Ovary (tissue), 9 donors: ENCODE measurements around the gene PLXNA4. TPM values are rescaled to one million over a fixed set of nuclear protein-coding genes. Genes with fewer than 3 reads are reported as not detected.

Experiments used
- DNase-seq, 5 donors: peaks; one replicate each; pipeline ENCODE4 v3.0.0-alpha.2; 2019 to 2020
- H3K27ac ChIP-seq, 2 donors: fragments of 200-600 bp; one replicate each; pipeline versions ENCODE4 v1.5.1 to v1.8.0; 2019 to 2022
- H3K27me3 ChIP-seq: fragments of 200-600 bp; one replicate; pipeline ENCODE4 v1.8.0; 2022
- H3K36me3 ChIP-seq: fragments of 200-600 bp; sonication (generic); one replicate; pipeline ENCODE4 v1.5.1; 2019
- H3K4me1 ChIP-seq: one replicate; pipeline ENCODE4 v1.8.1; 2013; ENCODE audit warnings: mild to moderate bottlenecking, moderate library complexity; ENCODE audit not compliant: insufficient read depth
- H3K4me3 ChIP-seq: fragments of 200-600 bp; sonication (generic); one replicate; pipeline ENCODE4 v1.5.1; 2017
- H3K9me3 ChIP-seq, 2 donors: fragments of 200-600 bp in 1 of 2; sonication (generic) in 1 of 2; one replicate each; pipeline versions ENCODE4 v1.5.1 to v1.8.1; 2013 to 2019; ENCODE audit warnings: mild to moderate bottlenecking in 1 of 2, moderate library complexity in 1 of 2
- EP300 ChIP-seq: sonication (generic); formaldehyde crosslinking; IDR thresholded peaks from one replicate; pipeline ENCODE4 v1.6.1; 2017; ENCODE audit warnings: antibody characterized with exemption
- POLR2A ChIP-seq: fragments of 450-650 bp; IDR thresholded peaks from one replicate; pipeline ENCODE4 v1.6.1; 2017; ENCODE audit warnings: antibody characterized with exemption, mild to moderate bottlenecking, moderate library complexity
- WGBS, 3 donors: extraction: QIAGEN DNeasy Blood & Tissue Kit in 1 of 3; methylation state at CpG; one replicate each; pipeline versions ENCODE4 v1.1.5 to v1.1.7; 2013 to 2017; 5-methylcytosine and 5-hydroxymethylcytosine counted together
- intact Hi-C, 4 donors: fragments of 100-400 bp; cut with DNase I; formaldehyde crosslinking; loops; one replicate each; pipeline versions ENCODE4 v1.11.0 to v1.15.1; 2022 to 2023
- polyA plus RNA-seq, 2 donors: library from polyadenylated mRNA; stranded (reverse); fragments of 200-250 nt in 1 of 2; fragments of 350-450 nt in 1 of 2; fragmentation: Illumina TruSeq in 1 of 2; extraction: RNeasy Lipid Tissue Mini Kit (QIAGEN cat#74804) in 1 of 2; gene quantifications; one replicate each; pipeline ENCODE4 v1.2.3, GENCODE V29; 2013 to 2014
- total RNA-seq, 7 donors: library from RNA; depleted of rRNA in 2 of 7; stranded (reverse); fragments of >200 nt in 2 of 7; fragmentation: NEBNext Ultra II Directional in 3 of 7; extraction: Animal tissue kit (Norgen Biotek cat#: 25700) in 3 of 7; gene quantifications; one replicate each; pipeline versions ENCODE4 v1.1.0 to v1.2.4, GENCODE V29; 2016 to 2023
- TF ChIP-seq, protein P1 (sequence below), 3 donors: fragments of 450-650 bp in 2 of 3; fragments of 200-600 bp in 1 of 3; IDR thresholded peaks; one replicate each; pipeline versions ENCODE4 v1.5.1 to v1.8.0; 2016 to 2022; ENCODE audit warnings: antibody characterized with exemption in 3 of 3, mild to moderate bottlenecking in 1 of 3
- donor health status: DM: no; HTN: no; CAD: no; lungs with moderate emphysema.
- donor health status: DM: no; HTN: no; CAD: no.
- donor health status: Bipolar disorder and iron deficiency.
- donor health status: DM: yes; HTN: yes; CAD: no.
- donor health status: DM: no; HTN: no; CAD: no.
- donor health status: DM: yes; HTN: yes; CAD: no.

The PLXNA4 gene
- total and polyA plus RNA-seq, 9 donors, result 5.1 to 39.9 (median 11.4) TPM

DNA sequence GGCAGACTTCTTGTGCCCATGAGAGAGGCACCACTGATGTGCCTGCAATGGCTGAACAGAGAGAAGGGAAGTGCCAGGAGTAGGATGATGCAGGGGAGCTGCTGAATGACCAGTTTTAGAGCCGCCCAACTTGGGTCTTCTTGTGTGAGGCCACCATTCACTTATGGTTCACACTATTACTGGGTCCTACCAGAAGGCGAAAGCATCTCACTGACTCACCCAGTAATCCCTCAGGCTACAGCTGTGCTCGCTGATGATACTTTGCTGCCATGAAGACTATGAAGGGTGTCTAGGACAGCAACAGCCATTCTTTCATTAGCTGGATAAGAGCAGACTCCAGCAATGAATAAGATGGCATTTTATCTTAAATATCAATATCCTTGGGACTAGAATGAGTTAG, 47.6 kb downstream of the PLXNA4 start:
- 95 to 98% (median 98%) methylated on average over 3 of the region's 3 CpGs for WGBS, 3 donors
- Histone ChIP-seq H3K4me1 (no peaks in the 10 kb centered on the region), H3K27me3 (no peaks in the 10 kb centered on the region), H3K36me3 (no peaks in the 10 kb centered on the region), H3K4me3 (no peak overlapping the region), H3K27ac (no peak overlapping the region), H3K9me3 (no peaks in the 10 kb centered on the region)
- no peak for TF ChIP-seq POLR2A
- TF ChIP-seq, protein P1, sequence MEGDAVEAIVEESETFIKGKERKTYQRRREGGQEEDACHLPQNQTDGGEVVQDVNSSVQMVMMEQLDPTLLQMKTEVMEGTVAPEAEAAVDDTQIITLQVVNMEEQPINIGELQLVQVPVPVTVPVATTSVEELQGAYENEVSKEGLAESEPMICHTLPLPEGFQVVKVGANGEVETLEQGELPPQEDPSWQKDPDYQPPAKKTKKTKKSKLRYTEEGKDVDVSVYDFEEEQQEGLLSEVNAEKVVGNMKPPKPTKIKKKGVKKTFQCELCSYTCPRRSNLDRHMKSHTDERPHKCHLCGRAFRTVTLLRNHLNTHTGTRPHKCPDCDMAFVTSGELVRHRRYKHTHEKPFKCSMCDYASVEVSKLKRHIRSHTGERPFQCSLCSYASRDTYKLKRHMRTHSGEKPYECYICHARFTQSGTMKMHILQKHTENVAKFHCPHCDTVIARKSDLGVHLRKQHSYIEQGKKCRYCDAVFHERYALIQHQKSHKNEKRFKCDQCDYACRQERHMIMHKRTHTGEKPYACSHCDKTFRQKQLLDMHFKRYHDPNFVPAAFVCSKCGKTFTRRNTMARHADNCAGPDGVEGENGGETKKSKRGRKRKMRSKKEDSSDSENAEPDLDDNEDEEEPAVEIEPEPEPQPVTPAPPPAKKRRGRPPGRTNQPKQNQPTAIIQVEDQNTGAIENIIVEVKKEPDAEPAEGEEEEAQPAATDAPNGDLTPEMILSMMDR (IDR thresholded peaks at IDR 0.05), result no peak
- no peak for TF ChIP-seq EP300
- intact Hi-C loops, result no loop called here
- no peak for DNase-seq

DNA sequence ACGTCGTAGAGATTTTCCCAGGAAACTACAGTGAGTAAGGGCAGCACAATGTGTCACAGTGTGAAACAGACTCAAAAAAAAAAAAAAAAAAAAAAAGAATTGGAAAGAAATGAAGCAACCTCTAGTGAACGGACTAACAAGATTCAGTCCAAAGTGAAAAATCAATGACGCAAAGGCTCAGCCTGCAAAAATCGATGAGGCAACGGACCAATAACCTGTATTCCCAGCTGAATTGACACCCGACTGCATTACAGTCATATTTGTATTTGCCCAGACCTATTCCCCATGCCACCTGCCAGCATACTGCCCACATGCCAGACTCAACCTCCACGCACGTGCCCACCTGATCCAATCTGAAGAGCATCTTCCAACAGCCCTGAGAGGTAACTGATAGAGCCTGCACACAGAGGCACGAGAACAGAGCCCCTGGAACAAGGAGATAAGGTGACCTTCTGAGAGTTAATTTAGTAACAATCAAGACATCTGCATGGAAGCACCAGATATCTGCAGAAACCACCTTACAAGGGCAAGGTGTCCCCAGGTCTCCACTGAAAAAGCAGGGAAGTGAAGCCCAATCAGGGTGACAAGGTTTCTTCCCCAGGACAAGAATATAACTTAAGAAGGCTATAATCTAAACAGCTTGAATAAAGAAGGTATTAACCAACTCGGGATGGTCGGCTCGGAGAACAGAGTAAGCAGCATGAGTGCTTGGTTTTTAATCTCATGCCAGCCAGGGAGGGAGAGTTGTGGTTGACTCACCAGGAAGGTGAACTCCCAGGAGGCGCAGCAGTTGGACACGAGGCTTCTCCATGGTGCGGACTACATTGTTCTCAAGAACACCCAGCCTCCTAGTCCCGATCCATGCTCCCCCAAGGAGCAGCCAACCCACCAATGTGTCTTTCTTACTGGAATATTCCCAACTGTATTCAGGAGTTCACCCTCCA, 48.5 kb downstream of the PLXNA4 start:
- H3K4me1 ChIP-seq, result no peaks in the 10 kb centered on the region
- no peaks in the 10 kb centered on the region for H3K36me3 ChIP-seq
- no peaks in the 10 kb centered on the region for H3K27me3 ChIP-seq
- DNase-seq, result no peak
- intact Hi-C loops, result no loop called here
- H3K27ac ChIP-seq, result no peak overlapping the region
- H3K9me3 ChIP-seq, result no peaks in the 10 kb centered on the region
- no peak overlapping the region for H3K4me3 ChIP-seq
- no peak for TF ChIP-seq EP300
- TF ChIP-seq POLR2A, result no peak
- TF ChIP-seq, protein P1 (IDR thresholded peaks at IDR 0.05), result no peak
- 87 to 94% (median 91%) methylated on average over 17 of the region's 17 CpGs for WGBS, 3 donors

GRCh38 chr7:132526111-132526740, 50.0 kb downstream of the PLXNA4 start:
- no peak overlapping the region for H3K4me3 ChIP-seq
- no peaks in the 10 kb centered on the region for H3K27me3 ChIP-seq
- H3K27ac ChIP-seq, result no peak overlapping the region
- H3K4me1 ChIP-seq, result no peaks in the 10 kb centered on the region
- DNase-seq, result no peak
- no peaks in the 10 kb centered on the region for H3K36me3 ChIP-seq
- intact Hi-C loops, result no loop called here
- no peaks in the 10 kb centered on the region for H3K9me3 ChIP-seq
- TF ChIP-seq, protein P1 (IDR thresholded peaks at IDR 0.05), result no peak
- TF ChIP-seq POLR2A, result no peak
- TF ChIP-seq EP300, result no peak
- WGBS, 3 donors, result 92 to 95% (median 93%) methylated on average over 7 of the region's 7 CpGs

DNA sequence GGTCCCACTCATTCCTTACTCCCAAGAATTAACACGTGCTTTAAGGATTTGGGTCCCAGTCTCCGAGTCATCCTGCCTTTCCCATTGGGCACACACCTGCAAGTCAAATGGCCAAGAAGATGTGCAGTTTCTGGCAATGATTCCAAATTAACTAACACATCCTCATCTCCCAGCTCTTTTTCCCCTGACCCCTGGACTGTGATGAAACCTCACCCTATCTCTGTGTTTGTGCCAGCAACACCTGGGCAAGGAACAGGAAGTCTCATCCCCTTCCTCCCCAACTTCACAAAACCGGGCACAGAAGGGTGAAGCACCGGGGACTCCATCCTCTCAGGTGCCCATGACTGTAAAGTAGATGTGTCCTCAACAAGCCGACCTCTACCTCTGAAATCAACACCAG, 54.8 kb downstream of the PLXNA4 start:
- intact Hi-C loops, result no loop called here
- no peak for TF ChIP-seq POLR2A
- TF ChIP-seq, protein P1 (IDR thresholded peaks at IDR 0.05), result no peak
- TF ChIP-seq EP300, result no peak
- H3K36me3 ChIP-seq, result no peaks in the 10 kb centered on the region
- DNase-seq, result no peak
- WGBS, 3 donors, result 64 to 79% (median 76%) methylated on average over 5 of the region's 5 CpGs
- no peaks in the 10 kb centered on the region for H3K9me3 ChIP-seq
- H3K27me3 ChIP-seq, result no peaks in the 10 kb centered on the region
- peaks cover 12% of the 10 kb centered on the region for H3K4me1 ChIP-seq
- no peak overlapping the region for H3K27ac ChIP-seq
- H3K4me3 ChIP-seq, result no peak overlapping the region
